ENCODE data around the gene ZNF507.
"Not testable (repeated sequence)": the region's sequence is repeated elsewhere in the genome, so short reads cannot be mapped to it uniquely, and the experiment has no call there.

The ZNF507 gene

GRCh38 chr19:32407004-32407992, 61.9 kb downstream of the ZNF507 start:
- DNase-seq: peak; percentile 35

DNA sequence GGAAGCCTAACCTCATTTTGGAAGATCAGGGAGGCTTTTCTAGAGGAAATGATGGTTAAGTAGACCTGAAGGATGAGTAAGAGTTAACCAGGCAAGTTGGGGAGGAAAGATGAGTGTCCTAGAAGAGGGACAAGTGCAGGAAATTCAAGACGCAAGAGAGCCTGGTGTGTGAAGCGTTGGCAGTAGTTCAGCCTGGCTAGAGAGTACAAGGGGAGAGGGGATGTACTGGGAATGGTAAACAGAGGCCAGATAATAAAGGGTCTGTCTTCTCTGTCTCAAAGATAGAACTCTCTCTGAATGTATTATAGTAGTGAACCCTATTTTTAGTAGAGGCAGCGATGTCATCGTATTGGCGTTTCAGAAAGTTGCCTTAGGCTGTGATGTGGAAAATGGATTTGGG, 69.8 kb downstream of the ZNF507 start:
- no peak for DNase-seq

DNA sequence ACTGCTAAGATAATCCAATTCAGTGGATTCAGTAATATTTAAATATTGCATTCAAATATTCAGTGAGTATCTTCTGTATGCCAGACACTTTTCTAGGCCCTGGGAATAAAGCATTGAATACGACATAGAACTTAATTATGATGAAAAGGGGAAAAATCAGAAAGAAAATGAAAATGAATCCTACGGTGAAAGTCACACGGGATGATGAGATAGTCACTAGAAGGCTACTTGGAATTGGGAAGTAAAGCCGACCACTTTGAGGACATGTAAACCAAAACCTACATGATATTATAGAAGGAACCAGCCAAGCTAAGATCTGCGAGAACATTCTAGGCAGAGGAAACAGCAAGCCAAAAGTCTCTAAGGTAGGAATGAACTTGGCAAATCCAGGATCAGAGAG, 70.3 kb downstream of the ZNF507 start:
- DNase-seq: no peak

- DNase-seq: no peak
These were observed 71.5 kb downstream of the ZNF507 start for GRCh38 chr19:32416749-32417456.

DNA sequence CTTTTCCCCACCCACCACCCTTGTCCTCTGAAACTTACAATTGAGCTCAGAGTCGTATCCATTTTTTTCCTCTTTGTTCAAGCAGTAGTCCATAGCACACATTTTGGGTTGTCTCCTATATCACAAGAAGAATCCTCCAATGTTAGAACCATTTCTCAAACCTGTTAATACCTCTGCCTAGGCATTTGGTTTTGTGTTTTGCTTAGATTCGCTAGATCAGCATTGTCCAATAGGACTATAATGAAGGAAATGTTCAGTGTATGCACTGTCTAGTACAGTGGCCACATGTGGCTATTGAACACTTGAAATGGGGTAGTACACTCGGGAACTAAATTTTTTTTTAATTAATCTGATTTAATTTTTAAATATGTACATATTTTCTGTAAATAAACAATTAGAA, 72.7 kb downstream of the ZNF507 start:
- DNase-seq: no peak

- DNase-seq: no peak
These were observed 76.4 kb downstream of the ZNF507 start for GRCh38 chr19:32421589-32422361.

DNA sequence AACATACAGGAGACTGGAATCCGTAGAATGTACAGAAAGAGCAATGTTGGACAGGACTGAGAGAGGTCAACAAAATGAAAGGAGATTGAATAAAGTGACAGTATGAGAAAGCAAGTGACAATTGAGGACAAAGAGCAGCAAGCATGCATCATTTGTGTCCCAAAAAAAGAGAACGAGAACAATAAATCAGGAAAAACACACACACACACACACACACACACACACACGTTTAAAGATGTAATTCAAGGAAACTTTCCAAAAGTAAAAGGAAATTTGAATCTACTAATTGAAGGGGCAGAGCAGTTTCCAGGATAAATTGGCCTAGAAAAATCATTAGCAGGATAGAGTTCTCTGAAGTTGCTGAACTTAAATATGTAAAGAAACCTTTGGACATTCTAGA, 77.0 kb downstream of the ZNF507 start:
- DNase-seq: no peak

DNA sequence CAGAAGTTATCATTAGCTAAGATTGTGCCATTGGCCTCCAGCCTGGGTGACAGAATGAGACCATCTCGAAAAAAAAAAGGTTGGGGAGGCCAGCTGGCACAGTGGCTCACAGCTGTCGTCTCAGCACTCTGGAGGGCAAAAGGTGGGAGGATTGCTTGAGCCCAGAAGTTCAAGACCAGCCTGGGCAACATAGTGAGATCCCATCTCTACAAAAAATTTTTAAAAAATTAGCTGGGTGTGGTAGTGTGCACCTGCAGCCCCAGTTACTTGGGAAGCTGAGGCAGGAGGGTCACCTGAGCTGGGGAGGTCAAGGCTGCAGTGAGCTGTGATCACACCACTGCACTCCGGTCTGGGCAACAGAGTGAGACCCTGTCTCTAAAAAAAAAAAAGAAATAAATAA, 78.5 kb downstream of the ZNF507 start:
- DNase-seq: not testable (repeated sequence)

- no peak for DNase-seq
These were observed 82.1 kb downstream of the ZNF507 start for GRCh38 chr19:32427536-32427935.

DNA sequence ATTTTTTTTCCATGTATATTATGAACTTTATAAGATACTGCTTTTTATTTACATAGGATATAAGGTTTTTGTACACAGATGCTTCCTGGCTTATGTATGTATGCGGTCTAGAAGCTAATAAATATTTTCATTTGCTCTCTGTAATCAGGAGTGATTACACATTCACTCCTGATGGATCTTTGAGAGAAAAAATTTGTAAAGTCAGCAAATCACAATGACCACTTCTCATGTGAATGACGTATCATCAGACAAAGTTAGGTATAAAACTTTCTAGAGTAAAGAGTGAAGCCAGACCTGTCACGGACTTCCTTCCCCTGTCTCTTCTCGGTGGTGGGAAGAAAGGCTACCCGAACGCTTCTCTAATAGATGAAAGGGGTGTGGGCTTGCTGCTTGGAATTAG, 91.3 kb downstream of the ZNF507 start:
- DNase-seq: no peak

GRCh38 chr19:32437096-32437495, 91.7 kb downstream of the ZNF507 start:
- DNase-seq: no peak

Data from right kidney (tissue), 1 donor.